Stimulated activated CD8-positive, alpha-beta memory T cell treated with anti-CD3 and anti-CD28 coated beads, Interleukin-12 subunit alpha, Interleukin-12 subunit beta, amount 100 ng/mL, for 24 hours (primary cell): Measurements from ENCODE around the gene PURB.
"Not testable (repeated sequence)": the region's sequence is repeated elsewhere in the genome, so short reads cannot be mapped to it uniquely, and the experiment has no call there.

Experiments used
- DNase-seq: peaks from one replicate; pipeline ENCODE4 v3.0.0-alpha.2; 2020; ENCODE audit errors: extremely low read depth

The PURB gene

DNA sequence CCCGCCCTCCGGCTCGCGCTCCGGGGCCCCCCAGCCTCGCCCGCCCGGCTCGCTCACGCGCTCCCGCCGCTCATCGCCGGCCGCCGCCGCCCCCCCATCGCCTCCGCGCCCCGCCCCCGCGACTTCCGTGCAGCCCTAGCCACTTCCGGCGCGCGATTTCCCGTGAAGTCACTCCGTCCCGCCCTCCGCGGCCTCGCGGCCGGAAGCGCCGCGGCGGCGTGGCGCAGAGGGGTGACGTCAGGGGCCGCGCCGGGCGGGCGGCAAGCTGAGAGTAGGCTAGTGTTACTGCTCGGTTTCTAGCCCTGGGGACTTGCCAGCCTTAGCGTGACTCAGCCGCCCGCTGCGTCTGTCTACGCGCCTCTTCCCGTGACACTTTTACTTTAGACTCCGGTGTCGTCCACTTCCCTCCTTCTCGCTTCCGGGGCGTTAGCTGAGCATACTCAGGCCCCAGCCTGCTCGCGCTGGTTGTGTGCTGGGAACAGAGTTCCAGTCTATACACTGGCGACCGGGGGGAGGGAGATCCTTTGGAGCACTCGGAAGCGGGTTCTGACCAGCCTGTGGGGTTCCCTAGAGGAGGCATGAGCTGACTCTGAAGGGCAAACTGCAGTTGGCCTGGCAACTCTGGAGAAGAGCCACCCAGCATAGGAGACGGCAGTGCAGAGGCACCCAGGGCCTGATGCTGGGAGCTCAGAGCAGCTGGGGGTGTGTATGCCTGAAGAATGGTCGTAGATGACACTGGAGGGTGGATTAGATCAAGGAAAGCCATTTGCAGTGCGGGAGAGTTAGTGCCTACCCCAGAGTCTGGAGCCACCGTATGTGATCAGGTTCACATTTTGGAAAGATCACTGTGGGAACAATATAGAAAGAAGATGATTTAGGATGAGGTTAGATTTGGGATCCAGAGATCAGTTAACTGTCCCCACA, at the start of gene PURB:
TSS of gene PURB (minus strand) at position 137 of the 924 bp plus-strand sequence. CDS start 182 bp downstream, outside the sequence.
- DNase-seq, result peak; percentile 91

DNA sequence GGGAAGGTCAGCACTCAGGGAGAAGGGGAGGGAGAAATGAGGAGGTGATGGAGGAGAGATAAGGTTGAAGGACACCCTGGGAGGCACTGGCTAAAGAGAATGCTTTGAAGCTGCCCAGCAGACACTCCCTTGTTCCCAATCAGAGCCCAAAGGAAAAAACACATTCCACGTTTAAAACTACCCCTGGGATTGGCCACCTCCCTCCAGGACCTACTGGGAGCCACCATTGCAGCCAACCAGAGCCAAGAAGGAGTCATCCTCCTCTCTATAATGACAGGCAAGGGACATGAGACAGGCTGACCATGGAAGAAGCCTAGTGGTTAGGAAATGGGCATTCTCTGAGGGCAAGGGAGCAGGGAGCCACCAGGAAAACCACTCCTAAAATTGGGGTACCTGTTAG, 49.7 kb upstream of the PURB start:
- no peak for DNase-seq

DNA sequence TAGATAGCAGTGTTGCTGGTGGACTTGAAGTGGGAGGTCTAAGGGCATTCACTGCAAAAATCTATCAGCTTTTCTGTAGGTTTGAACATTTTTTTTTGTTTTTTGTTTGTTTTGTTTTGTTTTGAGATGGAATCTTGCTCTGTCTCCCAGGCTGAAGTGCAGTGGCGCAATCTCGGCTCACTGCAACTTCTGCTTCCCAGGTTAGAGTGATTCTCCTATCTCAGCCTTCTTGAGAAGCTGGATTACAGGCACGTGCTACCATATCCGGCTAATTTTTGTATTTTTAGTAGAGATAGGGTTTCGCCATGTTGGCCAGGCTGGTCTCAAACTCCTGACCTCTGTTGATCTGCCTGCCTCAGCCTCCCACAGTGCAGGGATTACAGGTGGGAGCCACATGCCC, 49.2 kb upstream of the PURB start:
- not testable (repeated sequence) for DNase-seq

DNA sequence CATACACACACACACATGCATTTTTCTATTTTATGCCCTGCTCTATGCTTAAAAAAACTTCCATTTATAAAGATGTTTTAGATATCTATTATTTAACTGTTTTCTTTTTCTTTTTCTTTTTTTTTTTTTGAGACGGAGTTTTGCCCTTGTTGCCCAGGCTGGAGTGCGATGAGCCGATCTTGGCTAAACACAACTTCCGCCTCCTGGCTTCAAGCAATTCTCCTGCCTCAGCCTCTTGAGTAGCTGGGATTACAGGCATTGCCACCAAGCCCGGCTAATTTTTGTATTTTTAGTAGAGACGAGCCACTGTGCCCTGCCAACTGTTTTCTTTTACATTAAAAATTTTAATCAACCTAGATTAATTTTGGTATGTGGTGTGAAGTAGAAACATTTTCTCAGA, 45.6 kb upstream of the PURB start:
- no peak for DNase-seq

DNA sequence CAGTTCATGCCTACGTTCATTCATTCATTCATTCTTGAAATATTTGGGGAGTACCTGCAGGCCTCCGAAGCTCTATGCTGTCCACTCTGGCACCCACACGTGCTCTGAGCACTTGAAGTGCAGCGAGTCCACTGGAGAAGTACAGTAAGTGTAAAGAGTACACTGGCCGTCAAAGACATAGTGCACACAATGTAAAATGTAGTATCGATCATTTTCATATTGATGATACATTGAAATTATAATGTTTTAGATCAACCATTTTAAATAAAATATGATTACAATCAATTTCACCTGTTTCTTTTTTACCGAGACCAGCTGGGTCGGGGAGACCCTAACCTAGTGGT, 37.0 kb upstream of the PURB start:
- DNase-seq, result no peak

DNA sequence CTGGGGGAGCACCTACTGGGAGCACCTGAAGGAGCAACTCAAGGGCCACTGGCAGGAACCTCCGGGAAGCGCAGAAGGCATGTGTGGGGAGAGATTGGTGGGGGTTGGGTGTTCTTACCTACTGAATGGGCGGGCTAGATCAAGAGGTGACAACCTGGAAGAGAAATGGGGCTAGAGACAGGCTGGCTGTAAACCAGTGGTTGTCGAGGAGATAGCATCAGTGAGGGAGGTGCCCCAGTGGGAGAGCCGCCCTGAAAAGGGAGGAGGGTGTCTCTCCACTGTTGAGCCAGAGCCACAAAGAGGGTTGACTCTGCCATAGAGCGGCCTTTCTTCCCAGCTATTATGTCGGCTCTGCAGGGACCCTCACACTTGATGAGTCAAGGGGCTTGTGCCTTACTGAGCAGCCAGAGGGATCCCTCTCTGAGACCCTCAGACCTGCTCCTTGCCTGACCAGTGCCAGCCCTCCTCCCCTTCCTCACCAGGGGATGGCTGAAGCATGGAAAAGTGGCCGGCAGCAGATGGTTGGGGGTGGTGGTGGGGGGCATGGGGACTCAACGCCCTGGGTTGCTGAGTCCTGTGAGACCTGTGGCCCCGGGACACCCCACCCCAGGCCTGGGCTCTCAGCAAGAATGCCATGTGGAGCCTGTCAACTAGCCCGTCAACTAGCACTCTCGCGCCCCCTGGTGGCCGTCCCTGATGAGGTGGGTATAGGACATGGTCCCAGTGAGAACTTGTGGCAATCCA, 36.4 kb upstream of the PURB start:
- DNase-seq, result peak; percentile 92

DNA sequence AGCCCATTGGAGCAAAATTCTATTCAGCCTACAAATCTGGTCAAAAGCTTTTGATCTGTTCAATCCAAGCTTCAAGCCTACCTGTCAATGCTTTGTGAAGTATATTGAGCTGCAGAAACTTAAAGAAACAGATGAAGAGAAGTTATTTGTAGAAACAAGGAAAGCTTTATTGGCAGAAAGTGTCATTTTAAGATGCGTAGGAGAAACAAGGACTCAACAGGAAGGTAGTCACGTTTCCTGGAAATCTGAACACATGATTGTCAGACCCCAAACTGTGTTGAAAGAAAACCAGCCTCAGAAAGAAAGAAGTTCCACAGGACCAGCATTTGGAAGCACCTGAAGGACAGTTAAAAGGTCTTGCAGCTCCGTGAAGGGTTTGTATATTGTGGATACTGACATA, 34.8 kb upstream of the PURB start:
- no peak for DNase-seq

DNA sequence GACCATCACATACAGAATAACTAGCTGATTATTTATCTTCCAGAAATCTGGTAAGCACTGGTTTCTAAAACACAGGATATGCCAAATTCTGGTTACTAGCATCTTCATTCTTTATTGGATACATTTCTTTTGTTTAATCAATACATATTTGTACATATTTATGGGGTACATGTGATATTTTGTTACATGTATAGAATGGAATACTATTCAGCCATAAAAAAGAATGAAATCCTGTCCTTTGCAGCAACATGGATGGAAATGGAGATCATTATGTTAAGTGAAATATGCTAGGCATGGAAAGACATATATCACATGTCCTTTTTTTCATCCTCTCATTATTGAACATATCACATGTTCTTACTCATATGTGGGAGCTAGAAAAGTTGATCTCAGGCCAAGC, 32.7 kb upstream of the PURB start:
- no peak for DNase-seq

DNA sequence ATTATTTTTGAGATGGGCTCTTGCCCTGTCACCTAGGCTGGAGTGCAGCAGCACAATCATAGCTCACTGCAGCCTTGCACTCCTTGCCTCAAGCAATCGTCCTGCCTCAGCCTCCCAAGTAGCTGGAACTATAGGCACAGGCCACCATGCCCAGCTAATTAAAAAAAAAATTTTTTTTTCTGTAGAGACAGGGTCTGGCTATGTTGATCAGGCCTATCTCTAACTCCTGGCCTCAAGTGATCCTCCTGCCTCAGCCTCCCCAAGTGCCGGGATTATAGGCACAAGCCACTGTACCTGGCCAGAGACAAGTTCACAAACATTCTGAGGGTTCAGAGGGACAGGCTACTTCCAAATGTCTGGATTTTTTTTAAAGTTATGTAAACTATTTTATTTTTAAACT, 32.1 kb upstream of the PURB start:
- no peak for DNase-seq

DNA sequence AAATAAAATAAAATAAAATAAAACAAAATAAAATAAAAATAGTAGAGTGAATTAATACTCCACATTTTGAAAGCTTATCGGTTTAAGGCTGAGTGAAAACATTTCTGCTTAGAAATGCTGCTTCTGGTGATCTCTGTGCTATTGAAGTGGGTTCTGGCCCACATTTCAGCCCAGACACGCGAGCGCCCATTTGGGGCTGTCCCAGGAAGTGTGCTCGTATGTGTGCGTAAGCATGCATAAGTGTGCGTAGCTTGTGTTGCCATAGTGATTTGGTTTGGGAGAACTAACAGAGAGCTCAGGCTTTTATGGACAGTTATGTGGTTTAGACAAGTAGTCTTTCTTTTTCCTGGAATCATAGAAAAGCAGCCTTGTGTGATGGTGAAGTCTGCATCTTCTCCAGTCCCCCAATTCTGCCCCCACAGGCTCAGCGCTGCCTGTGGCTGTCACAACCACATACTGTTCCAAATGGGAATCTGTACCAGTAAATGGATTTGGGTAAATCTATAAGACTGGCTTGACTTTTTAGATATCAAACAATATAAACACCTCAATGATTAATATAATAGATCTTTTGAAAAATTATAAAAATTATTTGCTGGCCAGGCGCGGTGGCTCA, 29.8 kb upstream of the PURB start:
- DNase-seq, result peak; percentile 33

DNA sequence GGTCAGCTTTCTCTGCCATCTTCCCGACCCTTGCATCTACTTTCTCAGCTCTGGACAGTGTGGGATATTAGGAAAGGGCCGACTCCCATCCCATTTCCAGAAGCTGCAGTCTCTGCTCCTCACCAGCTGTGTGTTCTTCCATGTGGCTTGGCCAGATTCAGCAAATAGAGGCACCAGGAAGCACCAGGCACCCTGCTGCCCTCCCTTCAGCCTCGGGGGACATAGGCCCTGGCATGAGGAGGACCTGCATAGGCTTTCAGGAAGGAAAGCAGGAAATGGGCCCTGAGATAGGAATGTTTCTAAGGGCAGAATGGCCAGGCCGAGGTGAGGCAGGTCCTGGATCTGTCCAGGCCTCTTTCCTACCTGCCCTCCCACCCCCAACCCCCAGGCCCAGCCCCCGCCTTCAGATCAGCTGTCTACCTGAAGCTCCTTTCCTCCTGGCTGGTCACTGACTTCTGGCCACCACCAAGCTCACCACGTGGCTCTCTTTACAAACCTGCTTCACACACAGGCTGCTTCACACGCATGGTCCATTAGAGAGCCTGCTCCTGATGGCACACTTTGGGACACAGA, 27.5 kb upstream of the PURB start:
- no peak for DNase-seq

DNA sequence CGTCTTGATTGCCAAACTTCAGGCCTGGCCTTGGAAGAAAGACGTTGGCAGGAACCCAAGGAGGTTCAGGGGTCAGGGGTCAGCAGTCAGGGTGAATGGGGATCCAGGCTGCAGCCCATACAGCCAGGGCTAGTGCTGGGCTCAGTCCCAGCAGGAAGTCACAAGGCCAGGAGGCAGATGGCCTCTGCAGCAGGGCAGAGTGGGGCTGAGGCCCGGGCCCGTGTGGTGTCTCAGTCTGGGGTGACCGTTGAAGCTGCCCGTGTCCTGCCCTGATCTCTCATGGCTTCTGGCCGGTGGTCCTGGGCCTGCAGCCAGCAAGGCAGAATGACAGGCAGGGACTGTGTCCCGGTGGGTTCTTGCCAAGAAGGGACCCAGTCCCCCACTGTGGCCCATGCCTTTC, 26.6 kb upstream of the PURB start:
- DNase-seq, result no peak

DNA sequence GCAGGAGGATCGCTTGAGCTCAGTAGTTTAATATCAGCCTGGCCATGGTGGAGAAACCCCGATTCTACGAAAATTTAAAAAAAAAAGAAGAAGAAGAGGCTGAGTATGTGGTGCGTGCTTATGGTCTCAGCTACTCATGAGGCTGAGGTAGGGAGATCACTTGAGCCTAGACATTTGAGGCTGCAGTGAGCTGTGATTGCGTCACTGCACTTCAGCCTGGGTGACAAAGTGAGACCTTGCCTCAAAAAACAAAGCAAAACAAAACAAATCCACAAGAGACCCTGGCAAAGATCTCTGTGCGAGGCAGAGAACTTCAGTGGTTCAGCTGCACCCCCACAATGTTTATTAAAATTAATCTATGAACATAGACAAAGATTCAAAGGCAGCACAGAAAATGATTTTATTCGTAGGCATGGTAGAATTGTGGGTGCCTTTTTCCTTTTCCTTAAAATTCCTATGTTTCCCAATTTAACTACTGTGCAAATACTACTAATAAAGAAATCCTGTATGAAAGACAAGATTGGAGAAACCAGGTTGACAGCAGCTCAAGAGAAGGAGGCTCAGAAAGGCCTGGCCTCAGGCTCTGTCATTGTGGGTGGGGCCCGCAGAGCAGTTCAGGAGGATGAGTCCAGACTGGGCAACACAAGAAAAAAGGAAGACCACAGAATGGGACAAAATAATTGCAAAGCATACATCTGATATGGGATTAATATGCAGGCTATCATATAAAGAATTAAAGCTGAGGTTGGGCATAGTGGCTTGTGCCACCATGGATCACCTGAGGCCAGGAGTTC, 24.5 kb upstream of the PURB start:
- DNase-seq, result no peak

DNA sequence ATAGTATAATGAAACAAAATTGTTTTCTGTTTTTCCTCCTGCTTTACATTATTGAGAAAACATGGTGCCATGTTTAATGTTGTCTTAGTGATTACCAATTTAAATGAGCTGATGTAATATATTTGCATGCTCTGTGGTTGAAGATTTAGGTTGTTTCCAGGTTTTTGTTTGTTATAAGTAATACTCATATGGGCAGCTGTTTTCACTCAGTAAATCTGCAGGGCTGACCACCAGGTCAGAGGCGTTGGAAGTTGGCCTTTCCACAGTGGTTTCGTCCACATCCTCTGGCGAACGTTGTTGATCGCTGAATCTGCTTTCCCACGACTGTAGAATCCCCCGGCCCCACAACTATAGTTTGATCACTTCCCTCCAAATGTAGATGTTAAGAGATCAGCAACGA, 21.6 kb upstream of the PURB start:
- DNase-seq, result no peak

DNA sequence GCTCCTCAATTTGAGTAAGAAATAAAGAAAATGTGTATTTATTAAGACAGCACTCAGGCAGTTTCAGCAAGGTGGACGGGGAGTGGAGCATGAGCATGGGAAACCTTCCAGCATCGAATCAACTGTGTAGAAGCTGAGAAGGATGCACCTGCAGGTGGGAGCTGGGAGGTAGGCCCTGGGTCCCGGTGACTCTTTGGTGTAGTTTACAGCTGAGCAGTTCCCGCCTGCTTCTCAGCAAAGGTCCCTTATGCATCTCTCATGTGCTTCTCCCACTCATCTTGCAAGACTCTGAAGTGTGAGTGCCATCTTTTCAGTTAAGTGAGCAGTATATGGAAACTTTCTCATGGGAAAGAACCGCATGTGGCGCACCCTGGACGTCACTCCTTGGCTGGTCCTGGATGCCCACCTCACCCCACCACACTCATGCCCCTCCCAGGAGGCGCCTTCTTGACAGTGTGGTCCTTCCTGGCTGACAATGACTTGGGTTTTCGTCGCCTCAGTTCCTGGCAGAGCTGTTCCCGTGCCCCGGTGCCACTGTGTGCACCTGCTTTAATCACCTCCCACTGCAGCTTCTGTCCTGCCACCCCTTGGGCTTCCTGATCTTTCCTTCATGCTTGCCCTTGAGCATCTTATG, 19.8 kb upstream of the PURB start:
- DNase-seq, result no peak

DNA sequence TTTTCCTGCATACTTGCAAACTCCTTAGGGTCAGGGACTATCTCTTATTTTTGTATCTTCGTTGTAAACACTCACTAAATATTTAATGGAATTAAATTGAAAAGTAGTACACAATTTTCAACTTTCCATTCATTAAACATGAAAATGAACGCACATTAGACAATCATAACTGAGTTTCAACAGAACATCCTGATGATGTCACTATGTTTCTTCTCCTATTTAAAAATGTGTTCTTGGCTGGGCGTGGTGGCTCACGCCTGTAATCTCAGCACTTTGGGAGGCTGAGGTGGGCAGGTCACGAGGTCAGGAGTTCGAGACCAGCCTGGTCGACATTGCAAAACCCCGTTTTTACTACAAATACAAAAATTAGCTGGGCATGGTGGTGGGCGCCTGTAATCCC, 14.1 kb upstream of the PURB start:
- no peak for DNase-seq

DNA sequence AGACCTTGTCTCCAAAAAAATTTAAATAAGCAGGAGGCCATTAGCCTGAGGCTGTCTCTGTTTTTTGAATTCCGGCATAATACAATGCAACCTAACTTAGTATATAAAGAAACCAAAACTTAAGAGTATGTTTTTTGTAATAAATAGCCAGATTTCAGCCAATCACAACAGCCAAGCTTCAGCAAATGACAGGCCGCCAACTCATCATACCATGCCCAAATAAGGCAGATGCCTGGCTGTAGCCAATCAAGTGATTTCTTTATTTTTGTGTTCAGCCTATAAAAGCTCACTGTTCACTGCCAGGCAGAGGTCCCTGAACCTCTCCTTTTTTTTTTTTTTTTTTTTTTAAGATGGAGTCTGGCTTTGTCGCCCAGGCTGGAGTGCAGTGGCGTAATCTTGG, 12.7 kb upstream of the PURB start:
- DNase-seq, result no peak

DNA sequence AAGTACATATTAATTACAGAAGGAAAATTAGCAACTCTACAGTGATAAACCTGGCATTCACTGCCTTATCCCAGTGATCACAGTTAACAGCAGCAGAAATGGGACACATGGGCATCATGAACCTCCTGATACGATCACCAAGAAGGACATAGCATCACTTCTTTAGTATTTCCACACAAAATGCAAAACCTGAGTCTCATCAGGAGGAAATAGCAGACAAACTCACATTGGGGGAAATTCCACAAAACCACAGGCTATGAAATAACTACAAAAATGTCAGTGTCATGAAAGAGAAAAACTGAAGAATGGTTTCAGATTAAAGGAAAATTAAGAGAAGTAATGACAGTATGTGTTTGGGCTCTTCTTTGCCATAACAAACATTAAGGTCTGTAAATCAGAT, 12.0 kb upstream of the PURB start:
- no peak for DNase-seq

DNA sequence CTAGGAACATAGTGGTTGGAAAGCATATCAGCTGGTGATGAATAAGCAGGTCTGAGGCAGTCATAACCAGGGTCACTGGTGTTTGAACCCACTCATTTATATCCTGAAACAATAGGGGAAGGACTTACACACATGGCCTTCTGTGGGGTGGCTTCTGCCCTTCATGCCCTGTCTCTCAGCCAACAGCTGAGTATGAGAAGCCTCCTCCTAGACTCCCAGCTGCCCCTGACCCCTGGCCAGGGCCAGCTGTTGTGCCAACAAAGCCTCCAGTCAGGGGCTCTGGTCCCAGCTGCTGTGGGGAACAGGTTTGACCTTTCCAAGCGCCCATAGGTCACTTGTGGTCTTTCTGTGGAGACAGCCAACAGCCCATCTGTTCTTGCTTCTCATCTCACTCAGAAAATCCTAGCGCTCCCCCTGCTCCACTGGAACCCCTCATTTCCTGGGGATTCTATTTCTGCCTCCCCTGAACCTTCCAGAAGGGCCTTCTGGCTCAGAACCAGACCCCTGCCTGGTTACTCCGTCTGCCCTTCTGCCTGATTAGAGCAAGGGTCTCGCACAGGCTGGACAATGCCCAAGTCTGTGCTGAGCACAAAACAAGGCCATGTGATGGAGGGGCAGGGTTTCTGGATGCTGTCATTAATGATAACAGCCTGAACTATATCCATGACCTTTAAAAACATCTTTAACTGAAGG, 9.7 kb upstream of the PURB start:
- DNase-seq, result no peak

DNA sequence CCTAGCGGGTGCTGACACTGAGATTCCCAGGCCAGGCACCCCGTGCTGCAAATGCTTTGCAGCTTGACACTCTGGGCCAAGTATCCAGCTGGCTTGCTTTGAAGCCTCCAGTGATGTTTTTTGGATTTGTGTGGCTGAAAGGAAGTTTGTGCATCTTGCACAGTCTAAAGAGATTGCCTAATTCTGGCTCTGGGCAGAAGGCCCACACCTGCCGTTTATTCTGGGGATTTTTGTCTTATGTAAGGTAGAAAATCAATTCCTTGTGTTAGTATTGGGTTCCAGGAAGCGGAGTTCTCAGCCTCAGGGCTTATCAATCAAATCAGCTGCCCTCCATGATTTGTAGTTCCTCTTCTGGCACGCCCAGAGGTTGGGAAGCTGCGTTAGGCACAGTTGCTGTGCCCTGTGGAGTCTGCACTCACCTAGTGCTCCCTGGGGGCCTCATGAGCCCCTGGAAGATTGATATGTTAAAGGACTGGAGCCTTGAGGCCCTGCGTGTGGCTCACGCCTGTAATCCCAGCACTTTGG, 8.4 kb upstream of the PURB start:
- DNase-seq, result no peak
